RWPE1 (cell line): ENCODE results near the gene GID4.
"Not testable (repeated sequence)": the region's sequence is repeated elsewhere in the genome, so short reads cannot be mapped to it uniquely, and the experiment has no call there.

Source experiments
- CTCF ChIA-PET: fragments of 350-600 bp; sonication (Branson Sonifier 250); formaldehyde crosslinking; extraction: SDS; loops from one replicate; lab custom pipeline; 2021; lab: Yijun Ruan, JAX
- POLR2A ChIA-PET: fragments of 400-600 bp; formaldehyde crosslinking; extraction: SDS; loops from one replicate; lab custom pipeline; 2020; ENCODE audit warnings: antibody characterized with exemption; ENCODE audit not compliant: low non-redundant PET; lab: Yijun Ruan, JAX
- DNase-seq: peaks from one replicate; pipeline ENCODE4 v3.0.0; 2012; ENCODE audit warnings: low spot score
- H3K27ac ChIP-seq: fragments of 450-650 bp; 2 replicates; pipeline ENCODE4 v1.5.1; 2017
- CTCF ChIP-seq: fragments of 450-650 bp; conservative IDR thresholded peaks from 2 replicates; pipeline ENCODE4 v1.5.1; 2017; ENCODE audit warnings: low read depth, mild to moderate bottlenecking

GID4 gene

DNA sequence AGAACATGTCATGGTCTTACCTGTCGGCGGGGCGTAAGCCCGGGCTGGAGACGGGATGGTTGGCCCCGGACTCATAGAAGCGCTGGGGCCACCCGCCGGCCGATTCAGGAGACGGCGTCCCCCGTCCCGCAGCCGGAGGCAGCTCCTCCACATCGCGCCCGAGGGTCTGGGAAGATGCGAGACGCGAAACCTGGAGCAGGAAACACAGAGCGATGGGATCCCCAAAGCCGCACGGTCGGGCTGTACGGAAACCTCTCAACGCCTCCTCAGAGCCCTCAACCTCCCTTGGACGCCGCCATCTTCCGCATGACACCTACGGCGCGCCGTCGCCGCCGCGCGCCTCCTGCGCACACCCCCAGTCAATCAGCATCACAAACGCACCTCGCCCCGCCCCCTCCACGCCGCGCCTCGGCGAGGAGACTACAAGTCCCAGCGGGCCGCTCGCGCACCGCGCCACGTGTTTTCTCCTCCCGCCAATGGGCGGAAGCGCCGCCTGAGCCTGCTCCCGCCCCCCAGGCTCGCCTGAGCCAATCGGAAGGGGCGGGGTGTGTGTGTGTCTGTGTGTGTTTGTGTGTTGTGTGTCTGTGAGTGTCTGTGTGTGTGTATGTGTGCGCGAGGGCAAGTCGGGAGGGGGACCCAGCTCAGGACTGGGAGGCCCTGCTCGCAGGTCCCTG is at the start of gene GID4, which contains the start of gene ATPAF2:
Gene GID4, plus strand, starts transcription at position 548 of the 674 bp plus-strand sequence. Its CDS starts 57 bp downstream, at position 605.
Gene ATPAF2, minus strand, starts transcription at position 308 of the 674 bp plus-strand sequence. Its CDS starts 155 bp downstream, at position 153.
- CTCF ChIA-PET = interaction anchor here (1.1 kb wide), 1 partner anchor 148 kb away, joined by 3 read pairs; no protein-coding TSS in a partner anchor

DNA sequence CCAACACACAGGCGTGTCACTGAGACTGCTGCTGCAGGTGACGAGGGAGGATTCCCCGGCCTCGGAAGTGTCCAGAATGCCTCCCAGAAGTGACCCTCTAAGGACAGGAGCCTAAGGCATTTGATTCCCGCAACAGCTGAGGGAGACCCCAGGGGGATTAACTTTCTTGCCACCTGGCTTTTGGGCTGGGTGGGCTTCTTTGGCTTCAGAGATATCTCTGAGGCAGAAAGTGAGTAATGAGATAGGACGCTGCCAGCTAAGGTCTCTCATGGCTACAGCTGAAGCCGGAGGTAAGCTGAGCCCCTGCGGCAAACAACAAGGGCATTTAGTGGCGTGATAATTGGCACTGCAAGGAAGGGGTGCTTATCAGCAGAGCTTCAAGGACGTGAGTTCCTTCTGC is 49.6 kb upstream of the GID4 start:
- ChIA-PET CTCF (no interaction called here), POLR2A (no interaction called here)
- TF ChIP-seq CTCF = no peak
- DNase-seq = no peak
- H3K27ac ChIP-seq = peak overlapping the region; percentile 90

More for the DNA sequence above, at the start of gene GID4, which contains the start of gene ATPAF2:
- H3K27ac ChIP-seq = peak within 1 kb of the TSS; percentile 79
- POLR2A ChIA-PET = no interaction called here
- DNase-seq = peak; percentile 98
- TF ChIP-seq CTCF = peak; percentile 12; the same call in 1 of the 2 replicates

- no peak for TF ChIP-seq CTCF
- ChIA-PET CTCF (interaction anchor here (0.7 kb wide), 1 partner anchor 253 kb away, joined by 3 read pairs; no protein-coding TSS in a partner anchor), POLR2A (no interaction called here)
- DNase-seq = no peak
- peak overlapping the region; percentile 90 for H3K27ac ChIP-seq
Observed at GRCh38 chr17:17990282-17990681, 48.9 kb upstream of the GID4 start.

- no peak for DNase-seq
- POLR2A ChIA-PET = no interaction called here
- peak overlapping the region; percentile 90 for H3K27ac ChIP-seq
- TF ChIP-seq CTCF = no peak
- CTCF ChIA-PET = interaction anchor here (0.6 kb wide), 1 partner anchor 104 kb away, joined by 3 read pairs; no protein-coding TSS in a partner anchor
Observed at GRCh38 chr17:17993366-17993765, 45.8 kb upstream of the GID4 start.

DNA sequence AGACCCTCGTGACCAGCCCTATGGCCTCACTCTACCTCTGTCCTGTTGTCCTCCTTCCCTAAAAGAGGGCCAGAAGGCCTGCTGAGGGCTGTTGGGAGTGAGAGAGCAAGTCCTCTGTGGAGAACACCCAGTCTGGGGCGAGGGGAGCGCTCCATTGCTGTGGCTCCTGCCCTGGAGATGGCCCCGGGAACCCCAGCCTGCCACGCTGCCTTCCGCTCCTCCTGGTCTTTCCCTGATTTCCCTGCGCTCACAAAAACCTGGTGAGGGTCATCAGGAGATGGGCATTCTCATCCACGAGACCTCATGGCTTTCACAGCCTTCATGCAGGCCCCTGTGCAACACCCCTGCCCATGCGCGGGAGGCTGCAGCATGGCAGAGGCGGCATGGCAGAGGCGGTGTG is 45.4 kb upstream of the GID4 start:
- no peak for TF ChIP-seq CTCF
- POLR2A ChIA-PET = no interaction called here
- peak overlapping the region; percentile 90 for H3K27ac ChIP-seq
- DNase-seq = no peak
- CTCF ChIA-PET = interaction anchor here (1.1 kb wide), 1 partner anchor 8 kb away, joined by 6 read pairs; no protein-coding TSS in a partner anchor

DNA sequence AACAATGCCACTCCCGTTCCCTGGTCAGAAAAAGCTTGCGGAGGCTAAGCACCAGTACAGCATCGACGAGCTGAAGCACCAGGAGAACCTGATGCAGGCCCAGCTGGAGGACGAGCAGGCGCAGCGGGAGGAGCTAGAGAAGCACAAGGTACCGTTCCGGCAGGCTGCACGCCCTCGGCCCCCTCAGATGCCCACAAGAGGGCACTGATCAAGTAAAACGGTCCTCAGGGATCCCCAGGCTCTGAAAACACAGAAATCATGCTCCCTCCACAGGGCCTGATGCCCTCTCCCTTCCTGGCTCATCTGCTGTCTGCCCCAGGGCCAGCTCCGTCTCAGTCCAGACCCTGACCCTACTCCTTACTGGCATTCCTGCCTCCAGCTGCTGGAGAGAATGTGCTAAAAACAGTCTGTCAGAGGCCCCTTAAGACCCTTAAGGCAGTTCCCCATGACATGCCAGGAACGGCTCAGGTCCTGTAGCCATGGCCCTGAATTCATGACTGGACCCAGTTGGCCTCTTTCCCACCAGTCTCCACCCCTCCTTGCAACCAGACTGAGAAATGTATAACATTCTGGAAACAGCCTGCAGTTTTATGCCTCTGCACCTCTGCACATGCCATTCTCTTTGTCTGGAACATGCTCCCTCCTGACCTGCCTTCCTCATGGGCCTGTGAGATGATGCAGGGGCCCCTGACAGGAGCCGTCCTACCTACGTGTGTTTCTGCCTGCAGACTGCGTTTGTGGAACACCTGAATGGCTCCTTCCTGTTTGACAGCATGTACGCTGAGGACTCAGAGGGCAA is 44.7 kb upstream of the GID4 start:
- ChIA-PET POLR2A (no interaction called here), CTCF (interaction anchor here (1.1 kb wide), 1 partner anchor 9 kb away, joined by 6 read pairs; no protein-coding TSS in a partner anchor)
- TF ChIP-seq CTCF = no peak
- DNase-seq = no peak
- peak overlapping the region; percentile 90 for H3K27ac ChIP-seq

DNA sequence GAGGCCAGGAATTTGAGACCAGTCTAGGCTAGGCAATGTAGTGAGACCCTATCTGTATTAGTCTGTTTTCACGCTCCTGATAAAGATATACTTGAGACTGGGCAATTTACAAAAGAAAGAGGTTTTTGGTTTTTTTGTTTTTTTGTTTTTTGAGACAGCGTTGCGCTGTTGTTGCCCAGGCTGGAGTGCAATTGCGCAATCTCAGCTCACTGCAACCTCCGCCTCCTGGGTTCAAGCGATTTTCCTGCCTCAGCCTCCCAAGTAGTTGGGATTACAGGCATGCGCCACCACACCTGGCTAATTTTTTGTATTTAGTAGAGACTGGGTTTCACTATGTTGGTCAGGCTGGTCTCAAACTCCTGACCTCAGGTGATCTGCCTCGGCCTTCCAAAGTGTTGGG is 43.3 kb upstream of the GID4 start:
- CTCF ChIA-PET = interaction anchor here (0.6 kb wide), 1 partner anchor 82 kb away, joined by 3 read pairs; no protein-coding TSS in a partner anchor
- H3K27ac ChIP-seq, POLR2A ChIA-PET, DNase-seq: not testable (repeated sequence)
